ENCODE data around the gene SEZ6L. TPM values are rescaled to one million over a fixed set of nuclear protein-coding genes. Genes with fewer than 3 reads are reported as not detected.
A peak's percentile ranks its signal among the peaks of the same experiment; 100 is the strongest.

SEZ6L gene
- total RNA-seq, 2 experiments from 2014 or later: not detected

- ChIA-PET CTCF (interaction anchor here (0.7 to 3.2 kb wide), 19 partner anchors 10 to 883 kb away, joined by 3 to 17 read pairs (median 4); no protein-coding TSS in a partner anchor), POLR2A (no interaction called here)
- Mint-ChIP-seq H3K4me3 (no peak overlapping the region), H3K27ac (no peak overlapping the region), H3K9me3 (ENCODE audit: insufficient read depth) (no peaks in the 10 kb centered on the region), H3K27me3 (ENCODE audit: low read depth) (peaks cover 5% of the 10 kb centered on the region), H3K36me3 (ENCODE audit: low read depth) (no peaks in the 10 kb centered on the region), H3K4me1 (ENCODE audit: low read depth) (no peaks in the 10 kb centered on the region)
- DNase-seq (peak; percentile 70), ATAC-seq (peak; percentile 65)
Measured at GRCh38 chr22:26330971-26331625, 161.8 kb downstream of the SEZ6L start.

DNA sequence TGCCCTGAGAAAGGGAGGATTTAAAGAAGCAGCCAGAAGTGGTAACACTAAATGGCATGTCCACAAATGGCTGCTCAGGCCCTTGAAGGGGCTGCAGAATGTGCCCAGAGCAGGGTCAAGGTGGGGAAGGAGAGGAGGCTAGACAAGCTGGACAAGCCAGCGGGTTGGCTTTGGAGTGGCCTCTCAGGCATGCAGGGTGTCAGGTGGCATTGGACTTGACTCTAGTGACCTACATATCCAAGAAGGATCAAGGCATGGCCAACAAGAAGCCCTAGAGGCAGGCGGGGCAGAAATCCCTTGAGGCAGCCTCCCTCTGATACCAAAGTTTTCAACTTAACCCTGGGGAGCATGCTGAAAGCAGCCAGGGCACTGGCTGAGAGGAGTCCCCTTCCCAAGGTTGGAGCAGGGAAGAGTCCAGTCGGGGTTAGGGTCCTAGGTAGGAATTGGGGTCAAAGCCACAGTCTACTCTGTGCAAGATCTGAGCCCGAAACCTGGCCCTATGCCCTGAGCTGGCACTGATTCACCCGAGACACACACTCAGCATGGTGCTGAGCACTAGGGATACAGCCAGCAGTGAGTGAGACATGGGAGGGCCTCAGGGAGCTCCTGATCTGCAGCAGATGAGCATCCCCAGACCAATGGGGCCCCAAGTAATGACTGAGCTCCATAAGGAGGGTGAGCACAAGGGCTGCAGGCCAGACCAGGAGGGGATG lies 164.0 kb downstream of the SEZ6L start:
- DNase-seq (no peak), ATAC-seq (no peak)
- H3K9me3 Mint-ChIP-seq (ENCODE audit: insufficient read depth): no peaks in the 10 kb centered on the region
- no peak overlapping the region for H3K27ac Mint-ChIP-seq
- no peaks in the 10 kb centered on the region for H3K4me1 Mint-ChIP-seq (ENCODE audit: low read depth)
- no peaks in the 10 kb centered on the region for H3K36me3 Mint-ChIP-seq (ENCODE audit: low read depth)
- peaks cover 13% of the 10 kb centered on the region for H3K27me3 Mint-ChIP-seq (ENCODE audit: low read depth)
- ChIA-PET CTCF (interaction anchor here (1.5 to 3.2 kb wide), 3 partner anchors 12 to 560 kb away, joined by 4 to 17 read pairs (median 5); no protein-coding TSS in a partner anchor), POLR2A (no interaction called here)
- no peak overlapping the region for H3K4me3 Mint-ChIP-seq

GRCh38 chr22:26334232-26334631 lies 165.0 kb downstream of the SEZ6L start:
- no peaks in the 10 kb centered on the region for H3K36me3 Mint-ChIP-seq (ENCODE audit: low read depth)
- no peak overlapping the region for H3K4me3 Mint-ChIP-seq
- H3K27me3 Mint-ChIP-seq (ENCODE audit: low read depth): peaks cover 19% of the 10 kb centered on the region
- no peak overlapping the region for H3K27ac Mint-ChIP-seq
- POLR2A ChIA-PET: no interaction called here
- ATAC-seq (no peak), DNase-seq (no peak)
- H3K4me1 Mint-ChIP-seq (ENCODE audit: low read depth): no peaks in the 10 kb centered on the region
- H3K9me3 Mint-ChIP-seq (ENCODE audit: insufficient read depth): no peaks in the 10 kb centered on the region
- CTCF ChIA-PET: no interaction called here

DNA sequence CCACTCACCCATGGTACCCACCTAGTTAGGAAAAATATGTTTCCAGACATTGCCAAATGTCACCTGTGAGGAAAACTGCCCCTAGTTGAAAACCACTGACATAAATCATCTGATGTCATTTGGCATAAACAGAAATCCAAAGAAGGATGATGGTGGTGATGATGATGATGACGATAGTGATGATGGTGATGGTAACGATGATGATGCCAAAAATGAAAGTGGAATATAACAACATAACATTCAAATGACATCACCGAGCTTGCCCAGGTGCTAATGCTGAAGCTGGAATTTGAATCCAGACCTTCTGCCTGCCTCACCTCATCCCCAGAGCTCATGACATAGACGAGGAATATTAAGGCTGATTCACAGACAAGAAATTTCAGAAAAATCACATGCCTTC lies 167.5 kb downstream of the SEZ6L start:
- ATAC-seq (no peak), DNase-seq (no peak)
- POLR2A ChIA-PET: no interaction called here
- CTCF ChIA-PET: interaction anchor here (1.0 kb wide), 1 partner anchor 43 kb away, joined by 5 read pairs; no protein-coding TSS in a partner anchor
- H3K27me3 Mint-ChIP-seq (ENCODE audit: low read depth): peaks cover 21% of the 10 kb centered on the region
- H3K4me3 Mint-ChIP-seq: no peak overlapping the region
- H3K9me3 Mint-ChIP-seq (ENCODE audit: insufficient read depth): no peaks in the 10 kb centered on the region
- H3K4me1 Mint-ChIP-seq (ENCODE audit: low read depth): no peaks in the 10 kb centered on the region
- H3K27ac Mint-ChIP-seq: no peak overlapping the region
- no peaks in the 10 kb centered on the region for H3K36me3 Mint-ChIP-seq (ENCODE audit: low read depth)

- DNase-seq: no peak
- ATAC-seq: no peak
- ChIA-PET POLR2A (no interaction called here), CTCF (interaction anchor here (0.6 to 1.1 kb wide), 2 partner anchors 21 to 892 kb away, joined by 3 read pairs; no protein-coding TSS in a partner anchor)
- Mint-ChIP-seq H3K27me3 (ENCODE audit: low read depth) (peaks cover 32% of the 10 kb centered on the region), H3K4me3 (no peak overlapping the region), H3K9me3 (ENCODE audit: insufficient read depth) (no peaks in the 10 kb centered on the region), H3K27ac (no peak overlapping the region), H3K36me3 (ENCODE audit: low read depth) (no peaks in the 10 kb centered on the region), H3K4me1 (ENCODE audit: low read depth) (no peaks in the 10 kb centered on the region)
Measured at GRCh38 chr22:26339755-26340154, 170.5 kb downstream of the SEZ6L start.

DNA sequence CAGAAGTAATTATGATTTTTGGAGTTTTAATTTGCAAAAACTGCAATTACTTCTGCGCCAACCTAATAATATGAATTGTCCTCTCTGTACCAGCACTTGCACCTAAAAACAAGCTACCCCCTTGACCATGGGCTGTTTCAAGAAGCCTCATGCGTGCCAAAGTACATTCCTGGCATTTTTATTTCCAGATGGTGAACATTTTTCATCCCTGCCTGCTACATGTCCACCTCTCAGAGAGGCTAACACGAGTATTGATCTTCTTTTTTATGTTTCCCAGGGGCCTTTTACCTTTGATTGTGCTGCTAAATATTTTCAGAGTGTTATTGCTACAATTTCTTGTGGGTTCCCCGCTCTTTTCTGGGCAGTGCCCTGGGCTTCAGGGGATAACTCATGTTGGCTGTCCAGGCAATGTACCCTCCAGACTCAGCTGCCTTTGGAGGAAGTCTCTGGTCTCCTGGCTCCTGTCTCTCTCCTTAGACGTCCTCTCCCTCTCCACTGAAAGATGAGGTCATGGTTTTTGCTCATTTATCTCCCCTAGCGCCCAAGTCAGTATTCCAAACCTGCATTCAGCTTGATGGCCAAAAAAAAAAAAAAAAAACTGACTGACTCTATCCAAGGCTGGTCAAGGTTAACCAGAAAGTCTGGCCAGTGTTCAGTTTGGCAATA lies 173.6 kb downstream of the SEZ6L start:
- no peak overlapping the region for H3K27ac Mint-ChIP-seq
- POLR2A ChIA-PET: no interaction called here

GRCh38 chr22:26345496-26345895 lies 176.2 kb downstream of the SEZ6L start:
- H3K27ac Mint-ChIP-seq: no peak overlapping the region
- DNase-seq: no peak
- no peaks in the 10 kb centered on the region for H3K4me1 Mint-ChIP-seq (ENCODE audit: low read depth)
- H3K4me3 Mint-ChIP-seq: no peak overlapping the region
- no peaks in the 10 kb centered on the region for H3K9me3 Mint-ChIP-seq (ENCODE audit: insufficient read depth)
- ChIA-PET CTCF (interaction anchor here (1.1 kb wide), 1 partner anchor 572 kb away, joined by 3 read pairs; no protein-coding TSS in a partner anchor), POLR2A (no interaction called here)
- no peaks in the 10 kb centered on the region for H3K36me3 Mint-ChIP-seq (ENCODE audit: low read depth)
- ATAC-seq: no peak
- H3K27me3 Mint-ChIP-seq (ENCODE audit: low read depth): peaks cover 18% of the 10 kb centered on the region

More for the DNA sequence above, 173.6 kb downstream of the SEZ6L start:
- DNase-seq (no peak), ATAC-seq (no peak)
- H3K36me3 Mint-ChIP-seq (ENCODE audit: low read depth): no peaks in the 10 kb centered on the region
- no peaks in the 10 kb centered on the region for H3K9me3 Mint-ChIP-seq (ENCODE audit: insufficient read depth)
- no peaks in the 10 kb centered on the region for H3K4me1 Mint-ChIP-seq (ENCODE audit: low read depth)
- peaks cover 30% of the 10 kb centered on the region for H3K27me3 Mint-ChIP-seq (ENCODE audit: low read depth)
- CTCF ChIA-PET: no interaction called here
- no peak overlapping the region for H3K4me3 Mint-ChIP-seq

DNA sequence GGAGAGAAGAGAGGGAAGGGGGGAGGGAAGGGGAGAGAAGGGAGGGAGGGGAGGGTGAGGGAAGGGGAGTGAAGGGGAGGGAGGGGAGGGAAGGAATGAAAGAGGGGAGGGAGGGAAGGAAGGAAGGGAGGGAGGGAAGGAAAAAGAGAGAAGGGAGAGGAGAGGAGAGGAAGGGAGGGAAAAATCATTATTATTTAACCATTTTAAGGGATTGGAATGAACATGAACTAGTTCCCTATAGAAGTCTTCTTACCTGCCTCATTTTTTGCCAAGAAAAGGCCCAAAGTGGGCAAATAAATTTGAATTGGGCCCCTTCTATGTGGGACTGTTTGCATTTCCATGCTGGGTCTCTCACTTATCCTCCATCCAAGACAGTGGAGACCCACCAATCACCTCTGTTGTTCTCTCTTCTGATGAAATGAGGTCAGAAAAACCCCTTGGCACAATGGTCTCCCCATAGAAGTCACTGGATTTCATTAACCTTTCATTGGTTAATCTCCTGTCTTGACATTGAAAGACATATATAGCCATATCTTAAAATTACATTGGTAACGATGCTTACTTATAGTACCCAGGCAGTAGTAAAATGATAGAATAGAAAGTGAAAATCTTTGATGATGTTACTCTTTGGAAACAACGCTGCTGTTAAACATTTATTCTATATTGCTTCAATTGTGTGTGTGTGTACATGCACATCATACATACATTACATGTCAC lies 179.7 kb downstream of the SEZ6L start:
- ChIA-PET CTCF (interaction anchor here (1.9 kb wide), 1 partner anchor 18 kb away, joined by 8 read pairs; no protein-coding TSS in a partner anchor), POLR2A (no interaction called here)
- Mint-ChIP-seq H3K27me3 (ENCODE audit: low read depth) (peaks cover 10% of the 10 kb centered on the region), H3K4me1 (ENCODE audit: low read depth) (no peaks in the 10 kb centered on the region), H3K9me3 (ENCODE audit: insufficient read depth) (no peaks in the 10 kb centered on the region), H3K27ac (no peak overlapping the region), H3K36me3 (ENCODE audit: low read depth) (no peaks in the 10 kb centered on the region), H3K4me3 (no peak overlapping the region)
- no peak for DNase-seq
- ATAC-seq: no peak

DNA sequence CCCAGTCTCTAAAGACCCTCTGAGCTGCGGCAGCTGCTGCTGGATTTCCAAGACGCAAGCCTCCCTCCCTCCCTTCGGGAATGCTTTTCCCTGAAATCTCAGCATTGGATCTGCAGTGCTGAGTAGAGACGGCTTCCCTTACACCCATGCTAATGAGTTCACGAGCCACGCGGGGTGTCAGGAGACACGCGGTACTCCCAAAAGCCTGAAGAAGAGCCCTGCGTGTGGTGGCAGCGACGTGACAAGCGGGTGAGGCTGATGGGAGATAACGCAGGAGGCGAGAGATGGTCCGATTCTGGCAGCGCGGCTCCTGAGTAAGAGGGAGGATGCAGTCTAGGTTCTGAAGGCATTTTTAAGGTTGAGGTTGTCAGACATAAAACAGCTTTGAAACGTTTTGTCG lies 185.4 kb downstream of the SEZ6L start:
- CTCF ChIA-PET: no interaction called here
- ATAC-seq (no peak), DNase-seq (no peak)
- H3K36me3 Mint-ChIP-seq (ENCODE audit: low read depth): no peaks in the 10 kb centered on the region
- POLR2A ChIA-PET: no interaction called here
- no peak overlapping the region for H3K4me3 Mint-ChIP-seq
- H3K9me3 Mint-ChIP-seq (ENCODE audit: insufficient read depth): no peaks in the 10 kb centered on the region
- H3K27ac Mint-ChIP-seq: no peak overlapping the region
- H3K27me3 Mint-ChIP-seq (ENCODE audit: low read depth): no peaks in the 10 kb centered on the region
- no peaks in the 10 kb centered on the region for H3K4me1 Mint-ChIP-seq (ENCODE audit: low read depth)

DNA sequence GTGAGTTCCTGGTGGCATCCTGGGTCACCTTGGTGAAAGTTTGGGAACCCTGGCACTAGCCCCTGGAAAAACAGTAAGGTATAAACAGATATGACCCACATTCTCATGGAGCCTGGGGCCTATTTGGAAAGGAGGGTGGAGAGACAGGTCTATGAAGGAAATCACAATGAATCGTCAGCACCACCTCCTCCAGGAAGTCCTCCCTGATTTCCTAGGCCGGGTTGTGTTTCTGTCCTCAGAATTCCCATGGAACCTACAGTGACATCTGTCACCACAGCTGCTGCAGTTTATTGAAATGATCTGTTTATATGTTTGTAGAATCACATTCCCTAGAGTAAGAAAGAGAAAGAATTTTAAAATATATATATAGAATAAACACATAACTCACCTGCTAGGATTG lies 188.0 kb downstream of the SEZ6L start:
- Mint-ChIP-seq H3K4me3 (no peak overlapping the region), H3K27ac (no peak overlapping the region), H3K36me3 (ENCODE audit: low read depth) (no peaks in the 10 kb centered on the region), H3K4me1 (ENCODE audit: low read depth) (peaks cover 6% of the 10 kb centered on the region), H3K9me3 (ENCODE audit: insufficient read depth) (no peaks in the 10 kb centered on the region), H3K27me3 (ENCODE audit: low read depth) (peaks cover 5% of the 10 kb centered on the region)
- CTCF ChIA-PET: interaction anchor here (0.9 to 1.0 kb wide), 2 partner anchors 9 to 10 kb away, joined by 4 to 6 read pairs; no protein-coding TSS in a partner anchor
- POLR2A ChIA-PET: no interaction called here
- DNase-seq (no peak), ATAC-seq (no peak)

DNA sequence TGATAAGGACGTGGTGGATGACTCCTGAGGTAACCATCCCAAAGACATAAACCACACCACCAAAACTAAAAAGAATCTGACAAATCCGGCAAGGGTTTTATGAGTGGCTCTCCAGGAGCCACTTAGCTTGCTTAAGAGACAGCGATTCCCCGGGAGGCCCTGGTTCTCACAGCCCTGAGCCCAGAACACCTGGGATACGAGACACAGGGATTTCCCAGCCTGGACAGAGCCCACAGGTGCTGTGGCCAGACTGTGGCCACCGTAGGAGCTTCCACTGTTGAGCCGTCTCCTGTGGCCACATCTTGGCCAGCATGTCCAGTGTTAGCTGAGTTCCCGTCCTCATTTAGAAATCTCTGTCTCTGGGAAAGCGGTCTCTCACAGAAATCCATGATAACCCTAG lies 188.6 kb downstream of the SEZ6L start:
- Mint-ChIP-seq H3K36me3 (ENCODE audit: low read depth) (no peaks in the 10 kb centered on the region), H3K9me3 (ENCODE audit: insufficient read depth) (no peaks in the 10 kb centered on the region), H3K4me3 (no peak overlapping the region), H3K27ac (no peak overlapping the region), H3K4me1 (ENCODE audit: low read depth) (peaks cover 6% of the 10 kb centered on the region), H3K27me3 (ENCODE audit: low read depth) (peaks cover 9% of the 10 kb centered on the region)
- ATAC-seq: no peak
- DNase-seq: no peak
- CTCF ChIA-PET: interaction anchor here (1.0 kb wide), 1 partner anchor 9 kb away, joined by 4 read pairs; no protein-coding TSS in a partner anchor
- POLR2A ChIA-PET: no interaction called here

All from activated CD8-positive, alpha-beta T cell treated with anti-CD3 and anti-CD28 coated beads, Interleukin-2, amount 10 ng/mL, durations not matched to agents 7 days and 5 days (primary cell).